Skin epidermis (tissue), 12 donors: ENCODE measurements around the gene CCDC7.
"Not testable (repeated sequence)": the region's sequence is repeated elsewhere in the genome, so short reads cannot be mapped to it uniquely, and the experiment has no call there.

Experiments
- H3K27ac ChIP-seq, 21 experiments: fragments of 200-600 bp; sonication (generic) in 11 of 21; one replicate each; pipeline ENCODE4 v1.5.0; 2020; ENCODE audit warnings: mild to moderate bottlenecking in 3 of 21, inconsistent platforms in 2 of 21, moderate library complexity in 2 of 21
- H3K4me3 ChIP-seq, 7 experiments: fragments of 200-600 bp; sonication (generic) in 2 of 7; one replicate each; pipeline ENCODE4 v1.5.0; 2020; ENCODE audit warnings: inconsistent platforms in 2 of 7, mild to moderate bottlenecking in 2 of 7, moderate library complexity in 1 of 7

Gene CCDC7

GRCh38 chr10:32795598-32796183, 349.8 kb downstream of the CCDC7 start:
- Histone ChIP-seq H3K4me3 (no peak overlapping the region), H3K27ac (no peak overlapping the region)

GRCh38 chr10:32797393-32797792, 351.5 kb downstream of the CCDC7 start:
- not testable (repeated sequence) for H3K27ac ChIP-seq, H3K4me3 ChIP-seq

- Histone ChIP-seq H3K4me3 (no peak overlapping the region), H3K27ac (no peak overlapping the region)
Observed at GRCh38 chr10:32846974-32847373, 401.0 kb downstream of the CCDC7 start.

- no peak overlapping the region for H3K4me3 ChIP-seq
Observed at GRCh38 chr10:32851301-32851700, 405.4 kb downstream of the CCDC7 start.

GRCh38 chr10:32854435-32854834, 408.5 kb downstream of the CCDC7 start:
- Histone ChIP-seq H3K4me3 (no peak overlapping the region), H3K27ac (no peak overlapping the region)

More at GRCh38 chr10:32851301-32851700, 405.4 kb downstream of the CCDC7 start:
- no peak overlapping the region for H3K27ac ChIP-seq

GRCh38 chr10:32865170-32865569, 419.2 kb downstream of the CCDC7 start:
- H3K4me3 ChIP-seq, result no peak overlapping the region
- H3K27ac ChIP-seq, result no peak overlapping the region

GRCh38 chr10:32877915-32878314, 432.0 kb downstream of the CCDC7 start:
- Histone ChIP-seq H3K4me3 (no peak overlapping the region), H3K27ac (no peak overlapping the region)

GRCh38 chr10:32878646-32879045, 432.7 kb downstream of the CCDC7 start:
- Histone ChIP-seq H3K27ac (no peak overlapping the region), H3K4me3 (no peak overlapping the region)

- no peak overlapping the region for H3K4me3 ChIP-seq
Observed at GRCh38 chr10:32882076-32882475, 436.1 kb downstream of the CCDC7 start.

GRCh38 chr10:32887481-32887880, 441.5 kb downstream of the CCDC7 start:
- Histone ChIP-seq H3K27ac (no peak overlapping the region), H3K4me3 (no peak overlapping the region)

More at GRCh38 chr10:32882076-32882475, 436.1 kb downstream of the CCDC7 start:
- H3K27ac ChIP-seq, result no peak overlapping the region

- no peak overlapping the region for H3K27ac ChIP-seq
- H3K4me3 ChIP-seq, result no peak overlapping the region
Observed at GRCh38 chr10:32888161-32888927, 442.4 kb downstream of the CCDC7 start.

- no peak overlapping the region for H3K27ac ChIP-seq
- no peak overlapping the region for H3K4me3 ChIP-seq
Observed at GRCh38 chr10:32889631-32890212, 443.8 kb downstream of the CCDC7 start.

GRCh38 chr10:32890444-32890843, 444.5 kb downstream of the CCDC7 start:
- Histone ChIP-seq H3K27ac (no peak overlapping the region), H3K4me3 (no peak overlapping the region)

GRCh38 chr10:32891261-32891660, 445.3 kb downstream of the CCDC7 start:
- Histone ChIP-seq H3K4me3 (no peak overlapping the region), H3K27ac (no peak overlapping the region)

- Histone ChIP-seq H3K27ac (no peak overlapping the region), H3K4me3 (no peak overlapping the region)
Observed at GRCh38 chr10:32893434-32893833, 447.5 kb downstream of the CCDC7 start.

- Histone ChIP-seq H3K4me3 (no peak overlapping the region), H3K27ac (no peak overlapping the region)
Observed at GRCh38 chr10:32893916-32894664, 448.1 kb downstream of the CCDC7 start.

- H3K4me3 ChIP-seq, H3K27ac ChIP-seq: not testable (repeated sequence)
Observed at GRCh38 chr10:32895200-32895968, 449.4 kb downstream of the CCDC7 start.

- Histone ChIP-seq H3K27ac (no peak overlapping the region), H3K4me3 (no peak overlapping the region)
Observed at GRCh38 chr10:32901815-32902214, 455.9 kb downstream of the CCDC7 start.

GRCh38 chr10:32905466-32905865, 459.5 kb downstream of the CCDC7 start:
- Histone ChIP-seq H3K4me3 (no peak overlapping the region), H3K27ac (no peak overlapping the region)

- Histone ChIP-seq H3K27ac (no peak overlapping the region), H3K4me3 (no peak overlapping the region)
Observed at GRCh38 chr10:32906595-32906994, 460.7 kb downstream of the CCDC7 start.
